ENCODE measurements around the gene NECTIN4. TPM values are rescaled to one million over a fixed set of nuclear protein-coding genes. Genes with fewer than 3 reads are reported as not detected.

Gene NECTIN4
- total RNA-seq, 1 donor from 2014 or later = 1.9 TPM

- Mint-ChIP-seq H3K4me1 (ENCODE audit: low read depth) (peaks cover 5% of the 10 kb centered on the region), H3K9me3 (ENCODE audit: low read depth) (no peaks in the 10 kb centered on the region), H3K27ac (no peak overlapping the region), H3K4me3 (ENCODE audit: low read depth) (no peak overlapping the region), H3K27me3 (peaks cover 9% of the 10 kb centered on the region), H3K36me3 (ENCODE audit: insufficient read depth) (peaks cover 2% of the 10 kb centered on the region)
- TF ChIP-seq CTCF (IDR thresholded peaks at IDR 0.05; ENCODE audit: unreplicated experiment) = no peak
- no peak for DNase-seq (ENCODE audit: low spot score, unreplicated experiment)
These were observed 6.7 kb upstream of the NECTIN4 start for GRCh38 chr1:161096015-161096414.

GRCh38 chr1:161095230-161095629 is 5.9 kb upstream of the NECTIN4 start:
- no peaks in the 10 kb centered on the region for H3K9me3 Mint-ChIP-seq (ENCODE audit: low read depth)
- no peak overlapping the region for H3K27ac Mint-ChIP-seq
- peaks cover 2% of the 10 kb centered on the region for H3K36me3 Mint-ChIP-seq (ENCODE audit: insufficient read depth)
- no peak for DNase-seq (ENCODE audit: low spot score, unreplicated experiment)
- H3K27me3 Mint-ChIP-seq = peaks cover 9% of the 10 kb centered on the region
- H3K4me3 Mint-ChIP-seq (ENCODE audit: low read depth) = no peak overlapping the region
- H3K4me1 Mint-ChIP-seq (ENCODE audit: low read depth) = peaks cover 5% of the 10 kb centered on the region
- no peak for TF ChIP-seq CTCF (IDR thresholded peaks at IDR 0.05; ENCODE audit: unreplicated experiment)

GRCh38 chr1:161094481-161094880 is 5.1 kb upstream of the NECTIN4 start:
- Mint-ChIP-seq H3K36me3 (ENCODE audit: insufficient read depth) (no peaks in the 10 kb centered on the region), H3K9me3 (ENCODE audit: low read depth) (no peaks in the 10 kb centered on the region), H3K4me3 (ENCODE audit: low read depth) (no peak overlapping the region), H3K27me3 (peaks cover 9% of the 10 kb centered on the region), H3K27ac (no peak overlapping the region), H3K4me1 (ENCODE audit: low read depth) (peaks cover 5% of the 10 kb centered on the region)
- TF ChIP-seq CTCF (IDR thresholded peaks at IDR 0.05; ENCODE audit: unreplicated experiment) = no peak
- no peak for DNase-seq (ENCODE audit: low spot score, unreplicated experiment)

GRCh38 chr1:161092621-161093028 is 3.3 kb upstream of the NECTIN4 start:
- TF ChIP-seq CTCF (IDR thresholded peaks at IDR 0.05; ENCODE audit: unreplicated experiment) = no peak
- no peaks in the 10 kb centered on the region for H3K36me3 Mint-ChIP-seq (ENCODE audit: insufficient read depth)
- peaks cover 4% of the 10 kb centered on the region for H3K4me1 Mint-ChIP-seq (ENCODE audit: low read depth)
- DNase-seq (ENCODE audit: low spot score, unreplicated experiment) = no peak
- H3K27ac Mint-ChIP-seq = no peak overlapping the region
- no peaks in the 10 kb centered on the region for H3K9me3 Mint-ChIP-seq (ENCODE audit: low read depth)
- peaks cover 9% of the 10 kb centered on the region for H3K27me3 Mint-ChIP-seq
- no peak overlapping the region for H3K4me3 Mint-ChIP-seq (ENCODE audit: low read depth)

GRCh38 chr1:161091796-161092507 is 2.6 kb upstream of the NECTIN4 start:
- peaks cover 4% of the 10 kb centered on the region for H3K4me1 Mint-ChIP-seq (ENCODE audit: low read depth)
- H3K4me3 Mint-ChIP-seq (ENCODE audit: low read depth) = no peak overlapping the region
- DNase-seq (ENCODE audit: low spot score, unreplicated experiment) = no peak
- H3K9me3 Mint-ChIP-seq (ENCODE audit: low read depth) = no peaks in the 10 kb centered on the region
- H3K27ac Mint-ChIP-seq = no peak overlapping the region
- H3K36me3 Mint-ChIP-seq (ENCODE audit: insufficient read depth) = no peaks in the 10 kb centered on the region
- H3K27me3 Mint-ChIP-seq = peaks cover 9% of the 10 kb centered on the region
- TF ChIP-seq CTCF (IDR thresholded peaks at IDR 0.05; ENCODE audit: unreplicated experiment) = no peak

Data from progenitor cell of endocrine pancreas (in vitro differentiated cells).